ENCODE results near the gene NSMF.

- TF ChIP-seq CTCF (IDR thresholded peaks at IDR 0.05) (no peak), POLR2A (IDR thresholded peaks at IDR 0.05) (no peak), POLR2AphosphoS5 (IDR thresholded peaks at IDR 0.05; ENCODE audit: insufficient read depth in 1 of 2, low read depth in 1 of 2) (no peak)
Measured at GRCh38 chr9:137492464-137493363, 33.6 kb upstream of the NSMF start.
